ENCODE data around the gene OPN1MW2.
"Not testable (repeated sequence)": the region's sequence is repeated elsewhere in the genome, so short reads cannot be mapped to it uniquely, and the experiment has no call there.

The OPN1MW2 gene

DNA sequence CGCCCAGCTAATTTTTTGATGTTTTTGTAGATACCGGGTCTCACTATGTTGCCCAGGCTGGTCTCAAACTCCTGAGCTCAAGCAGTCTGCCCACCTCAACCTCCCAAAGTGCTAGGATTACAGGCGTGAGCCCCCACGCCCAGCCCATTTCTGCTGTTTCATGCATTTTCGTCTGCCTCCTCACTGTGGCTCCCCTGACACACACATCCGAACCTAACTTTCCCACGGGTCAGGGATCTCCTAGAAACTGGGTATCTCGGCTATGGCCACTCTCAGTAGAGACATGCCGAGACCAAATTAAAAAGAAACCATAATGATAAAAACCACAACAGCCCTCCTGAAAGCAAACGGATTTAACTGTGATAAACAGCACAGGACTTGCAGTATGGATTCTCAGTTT lies 28.5 kb downstream of the OPN1MW2 start:
- DNase-seq (ENCODE audit: low spot score); in situ Hi-C loops (cut with MboI; ENCODE audit: low pct_unique_long_range_greater_than_20kb, low sequenced_read_pairs, unreplicated experiment): not testable (repeated sequence)

DNA sequence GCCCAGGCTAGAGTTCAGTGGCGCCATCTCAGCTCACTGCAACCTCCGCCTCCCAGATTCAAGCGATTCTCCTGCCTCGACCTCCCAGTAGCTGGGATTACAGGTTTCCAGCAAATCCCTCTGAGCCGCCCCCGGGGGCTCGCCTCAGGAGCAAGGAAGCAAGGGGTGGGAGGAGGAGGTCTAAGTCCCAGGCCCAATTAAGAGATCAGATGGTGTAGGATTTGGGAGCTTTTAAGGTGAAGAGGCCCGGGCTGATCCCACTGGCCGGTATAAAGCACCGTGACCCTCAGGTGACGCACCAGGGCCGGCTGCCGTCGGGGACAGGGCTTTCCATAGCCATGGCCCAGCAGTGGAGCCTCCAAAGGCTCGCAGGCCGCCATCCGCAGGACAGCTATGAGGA lies 37.7 kb downstream of the OPN1MW2 start, which contains the start of gene OPN1MW3:
Gene OPN1MW3, plus strand, starts transcription at position 301 of the 400 bp plus-strand sequence. Its CDS starts 38 bp downstream, at position 339.
- in situ Hi-C loops (cut with MboI; ENCODE audit: low pct_unique_long_range_greater_than_20kb, low sequenced_read_pairs, unreplicated experiment): not testable (repeated sequence)

DNA sequence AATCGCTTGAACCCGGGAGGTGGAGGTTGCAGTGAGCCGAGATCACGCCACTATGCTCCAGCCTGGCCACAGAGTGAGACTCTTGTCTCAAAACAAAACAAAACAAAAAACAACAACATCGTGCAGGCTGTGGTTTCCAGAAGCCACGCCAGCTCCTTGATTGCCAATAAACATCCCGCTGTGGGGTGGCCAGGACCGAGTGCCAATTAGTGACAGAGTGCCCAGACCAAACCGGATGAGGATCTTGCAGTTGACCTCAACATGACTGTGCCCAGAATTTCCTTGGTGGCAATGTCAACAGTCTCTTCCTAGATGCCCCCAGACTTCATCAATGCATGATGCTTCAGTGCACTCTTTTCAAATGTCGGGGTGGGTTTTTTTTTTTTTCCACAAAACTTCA lies 39.2 kb downstream of the OPN1MW2 start:
- DNase-seq (ENCODE audit: low spot score); in situ Hi-C loops (cut with MboI; ENCODE audit: low pct_unique_long_range_greater_than_20kb, low sequenced_read_pairs, unreplicated experiment): not testable (repeated sequence)

More for the DNA sequence above, 37.7 kb downstream of the OPN1MW2 start, which contains the start of gene OPN1MW3:
- not testable (repeated sequence) for DNase-seq (ENCODE audit: low spot score)

DNA sequence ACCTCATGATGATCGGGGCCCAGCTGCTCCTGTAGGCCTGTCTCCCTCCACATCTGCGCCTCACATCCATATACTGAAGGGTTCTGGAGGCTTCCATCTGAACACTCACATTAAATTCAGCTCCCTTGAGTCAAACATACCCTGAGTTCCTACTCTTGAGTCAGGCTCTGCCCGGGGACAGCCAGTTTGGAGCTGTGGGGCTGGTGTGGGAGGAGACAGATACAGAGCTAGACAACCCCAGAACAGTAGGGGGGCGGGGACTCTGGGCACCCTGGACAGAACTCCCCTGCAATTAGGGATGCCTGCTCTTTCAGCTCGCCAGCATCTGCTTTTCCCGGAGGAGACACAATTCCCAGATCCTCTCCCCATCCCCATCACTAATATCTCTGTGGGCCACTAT lies 43.5 kb downstream of the OPN1MW2 start:
- in situ Hi-C loops (cut with MboI; ENCODE audit: low pct_unique_long_range_greater_than_20kb, low sequenced_read_pairs, unreplicated experiment); DNase-seq (ENCODE audit: low spot score): not testable (repeated sequence)

DNA sequence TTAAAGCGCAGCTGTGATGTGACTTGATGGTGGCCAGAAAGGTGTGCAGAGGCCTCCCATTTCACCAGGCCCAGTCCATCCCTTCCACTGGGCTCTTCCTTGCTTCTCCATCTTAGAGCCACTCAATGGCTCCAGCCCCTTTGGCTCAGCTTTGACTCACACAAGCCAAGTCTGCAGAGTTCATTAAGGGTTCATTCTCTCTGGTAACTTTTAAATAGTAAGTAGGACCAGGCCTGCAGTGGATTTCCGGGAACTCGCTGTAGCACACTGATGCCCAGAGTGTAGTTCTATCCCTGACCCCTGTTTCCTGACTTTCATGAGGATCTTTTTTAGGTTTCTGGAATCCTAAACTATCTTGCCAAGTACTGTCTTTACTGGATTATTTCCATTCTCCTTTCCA lies 49.7 kb downstream of the OPN1MW2 start:
- in situ Hi-C loops (cut with MboI; ENCODE audit: low pct_unique_long_range_greater_than_20kb, low sequenced_read_pairs, unreplicated experiment); DNase-seq (ENCODE audit: low spot score): not testable (repeated sequence)

All from GM13977 (cell line).